LNCAP (cell line): ENCODE data around the gene KIF7.

Experiments used
- TF ChIP-seq, protein P1 (sequence below): fragments of 450-650 bp; IDR thresholded peaks from 2 replicates; pipeline ENCODE4 v1.5.1; 2017; ENCODE audit warnings: mild to moderate bottlenecking

The KIF7 gene

DNA sequence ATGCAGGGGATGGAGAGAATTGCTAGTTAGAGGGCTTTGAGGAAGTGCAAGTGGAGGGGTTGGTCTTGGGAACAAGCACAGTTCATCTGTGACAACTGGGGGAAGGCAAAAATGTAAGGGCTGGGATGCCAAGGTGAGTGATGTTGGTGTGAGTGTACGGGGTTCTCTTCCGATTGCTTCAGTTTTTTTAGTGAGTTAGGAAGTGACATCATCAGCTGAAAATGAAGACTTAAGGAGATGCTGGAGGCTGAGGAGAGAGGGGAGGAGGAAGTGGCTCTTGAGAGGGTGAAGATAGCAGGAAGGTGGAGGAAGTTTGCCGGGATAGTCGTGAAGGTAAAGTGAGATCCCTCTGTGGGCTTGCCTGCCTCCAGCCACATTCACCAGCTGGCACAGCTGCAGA lies 67.3 kb downstream of the KIF7 start:
- TF ChIP-seq, protein P1, sequence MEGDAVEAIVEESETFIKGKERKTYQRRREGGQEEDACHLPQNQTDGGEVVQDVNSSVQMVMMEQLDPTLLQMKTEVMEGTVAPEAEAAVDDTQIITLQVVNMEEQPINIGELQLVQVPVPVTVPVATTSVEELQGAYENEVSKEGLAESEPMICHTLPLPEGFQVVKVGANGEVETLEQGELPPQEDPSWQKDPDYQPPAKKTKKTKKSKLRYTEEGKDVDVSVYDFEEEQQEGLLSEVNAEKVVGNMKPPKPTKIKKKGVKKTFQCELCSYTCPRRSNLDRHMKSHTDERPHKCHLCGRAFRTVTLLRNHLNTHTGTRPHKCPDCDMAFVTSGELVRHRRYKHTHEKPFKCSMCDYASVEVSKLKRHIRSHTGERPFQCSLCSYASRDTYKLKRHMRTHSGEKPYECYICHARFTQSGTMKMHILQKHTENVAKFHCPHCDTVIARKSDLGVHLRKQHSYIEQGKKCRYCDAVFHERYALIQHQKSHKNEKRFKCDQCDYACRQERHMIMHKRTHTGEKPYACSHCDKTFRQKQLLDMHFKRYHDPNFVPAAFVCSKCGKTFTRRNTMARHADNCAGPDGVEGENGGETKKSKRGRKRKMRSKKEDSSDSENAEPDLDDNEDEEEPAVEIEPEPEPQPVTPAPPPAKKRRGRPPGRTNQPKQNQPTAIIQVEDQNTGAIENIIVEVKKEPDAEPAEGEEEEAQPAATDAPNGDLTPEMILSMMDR, result no peak

DNA sequence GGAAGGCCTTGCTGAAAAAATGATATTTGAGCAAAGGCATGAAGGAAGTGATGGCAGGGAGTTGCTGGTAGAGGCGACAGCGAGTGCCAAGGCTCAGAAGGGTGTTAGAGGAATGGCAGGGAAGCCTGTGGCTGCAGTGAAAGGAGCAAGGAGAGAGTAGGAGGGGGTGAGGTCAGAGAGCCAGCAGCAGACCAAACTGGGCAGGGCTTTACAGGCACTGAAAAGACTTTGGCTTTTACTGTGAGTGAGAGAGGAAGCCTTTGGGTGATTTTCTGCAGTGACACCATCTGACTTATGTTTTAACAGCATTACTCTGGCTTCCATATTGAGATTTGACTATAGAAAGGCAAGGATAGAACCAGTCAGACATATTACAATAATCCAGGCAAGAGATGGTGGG lies 68.6 kb downstream of the KIF7 start:
- TF ChIP-seq, protein P1, result no peak

DNA sequence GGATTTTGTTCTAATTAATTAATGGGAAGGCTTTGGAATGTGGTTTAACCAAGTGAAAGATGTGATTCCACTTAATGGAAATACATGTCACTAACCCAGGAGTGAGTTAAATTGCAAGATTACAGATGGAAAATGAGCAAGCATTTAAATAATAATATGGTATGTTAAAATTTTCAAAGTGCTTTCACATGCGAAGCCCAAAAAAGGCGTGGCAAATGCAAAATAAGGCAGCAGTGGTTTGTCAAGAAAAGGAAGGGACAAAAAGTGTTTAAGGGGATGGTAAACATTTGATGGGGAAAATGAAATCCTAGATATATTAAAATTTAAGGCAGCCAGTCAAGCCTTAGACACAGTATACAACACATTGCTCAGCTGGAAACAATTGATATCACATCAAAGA lies 77.1 kb downstream of the KIF7 start:
- TF ChIP-seq, protein P1, result no peak
